ENCODE data around the gene CXCR4.
"Not testable (repeated sequence)": the region's sequence is repeated elsewhere in the genome, so short reads cannot be mapped to it uniquely, and the experiment has no call there.

CXCR4 gene

DNA sequence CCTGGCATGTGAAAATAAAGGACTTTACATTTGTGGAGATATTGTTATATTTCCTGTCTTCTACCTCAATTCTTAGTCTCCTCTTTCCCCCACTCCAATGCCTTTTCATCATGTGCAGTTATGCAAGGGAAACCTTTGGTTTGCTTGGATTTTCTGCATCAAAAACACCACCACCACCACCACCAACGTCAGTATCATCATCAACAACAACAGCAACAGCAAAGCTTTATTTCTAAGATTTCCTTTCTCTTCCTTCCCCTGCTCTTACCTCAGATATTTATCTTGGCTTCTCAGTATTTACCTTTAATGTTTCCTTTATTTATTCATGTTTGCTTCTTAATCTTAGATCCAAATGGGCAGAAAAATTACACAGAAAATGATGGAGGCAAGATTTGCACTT lies 26.1 kb downstream of the CXCR4 start:
- DNase-seq (ENCODE audit: low read depth), result no peak
- TF ChIP-seq, protein P1, sequence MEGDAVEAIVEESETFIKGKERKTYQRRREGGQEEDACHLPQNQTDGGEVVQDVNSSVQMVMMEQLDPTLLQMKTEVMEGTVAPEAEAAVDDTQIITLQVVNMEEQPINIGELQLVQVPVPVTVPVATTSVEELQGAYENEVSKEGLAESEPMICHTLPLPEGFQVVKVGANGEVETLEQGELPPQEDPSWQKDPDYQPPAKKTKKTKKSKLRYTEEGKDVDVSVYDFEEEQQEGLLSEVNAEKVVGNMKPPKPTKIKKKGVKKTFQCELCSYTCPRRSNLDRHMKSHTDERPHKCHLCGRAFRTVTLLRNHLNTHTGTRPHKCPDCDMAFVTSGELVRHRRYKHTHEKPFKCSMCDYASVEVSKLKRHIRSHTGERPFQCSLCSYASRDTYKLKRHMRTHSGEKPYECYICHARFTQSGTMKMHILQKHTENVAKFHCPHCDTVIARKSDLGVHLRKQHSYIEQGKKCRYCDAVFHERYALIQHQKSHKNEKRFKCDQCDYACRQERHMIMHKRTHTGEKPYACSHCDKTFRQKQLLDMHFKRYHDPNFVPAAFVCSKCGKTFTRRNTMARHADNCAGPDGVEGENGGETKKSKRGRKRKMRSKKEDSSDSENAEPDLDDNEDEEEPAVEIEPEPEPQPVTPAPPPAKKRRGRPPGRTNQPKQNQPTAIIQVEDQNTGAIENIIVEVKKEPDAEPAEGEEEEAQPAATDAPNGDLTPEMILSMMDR (IDR thresholded peaks at IDR 0.05; ENCODE audit: low read length, missing control alignments), result no peak
- no peak overlapping the region for H3K4me3 ChIP-seq (replicated peaks; ENCODE audit: low read depth, low read length)

DNA sequence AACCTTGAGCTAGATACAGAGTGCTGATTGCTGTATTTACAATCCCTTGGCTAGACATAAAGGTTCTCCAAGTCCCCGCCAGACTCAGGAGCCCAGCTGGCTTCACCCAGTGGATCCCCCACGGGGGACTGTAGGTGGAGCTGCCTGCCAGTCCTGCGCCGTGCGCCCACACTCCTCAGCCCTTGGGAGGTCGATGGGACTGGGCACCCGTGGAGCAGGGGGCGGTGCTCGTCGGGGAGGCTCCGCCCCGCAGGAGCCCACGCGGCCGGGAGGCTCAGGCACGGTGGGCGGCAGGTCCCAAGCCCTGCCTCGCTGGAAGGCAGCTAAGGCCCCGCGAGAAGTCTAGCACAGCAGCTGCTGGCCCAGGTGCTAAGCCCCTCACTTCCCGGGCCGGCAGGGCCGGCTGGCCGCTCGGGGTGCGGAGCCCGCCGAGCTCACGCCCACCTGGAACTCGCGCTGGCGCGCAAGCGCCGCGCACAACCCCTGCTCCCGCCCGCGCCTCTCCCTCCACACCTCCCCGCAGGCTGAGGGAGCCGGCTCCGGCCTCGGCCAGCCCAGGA lies 30.0 kb downstream of the CXCR4 start:
- H3K4me3 ChIP-seq (replicated peaks; ENCODE audit: low read depth, low read length); DNase-seq (ENCODE audit: low read depth): not testable (repeated sequence)

DNA sequence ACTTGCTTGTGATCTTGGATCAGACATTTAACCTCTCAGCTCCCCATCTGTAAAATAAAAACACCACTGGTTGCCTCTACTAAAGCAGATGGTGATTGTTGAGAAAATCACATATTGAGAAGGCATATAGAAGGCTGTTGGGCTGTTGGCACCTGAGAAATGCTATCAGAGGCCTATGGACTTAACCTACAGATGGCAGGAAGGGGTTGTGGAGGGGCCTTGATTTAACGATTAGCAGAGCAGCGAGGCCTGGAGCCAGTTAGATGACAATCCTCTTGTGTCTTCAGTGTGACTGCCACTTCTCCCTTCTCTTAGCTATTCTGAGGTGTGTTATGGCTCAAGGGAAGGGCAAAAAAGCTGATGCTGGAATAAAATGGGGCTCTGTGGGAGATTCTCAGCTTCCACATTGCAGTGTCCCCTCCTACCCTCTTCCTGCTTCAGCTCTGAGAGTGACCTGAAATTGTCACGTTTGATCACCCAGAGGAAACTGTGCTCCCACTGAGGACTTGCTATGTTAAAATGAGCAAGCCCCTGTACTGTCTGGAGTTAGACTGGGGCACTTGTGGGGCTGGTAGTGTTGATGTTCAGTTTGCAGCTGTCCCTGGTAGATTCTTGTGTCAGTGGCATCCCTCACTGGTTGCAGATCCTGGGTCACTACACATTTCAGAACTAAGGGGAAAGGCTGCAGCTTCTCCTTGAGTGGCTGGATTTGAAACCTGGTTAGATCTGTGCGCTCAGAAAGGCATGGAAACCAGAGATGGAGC lies 31.5 kb downstream of the CXCR4 start:
- TF ChIP-seq, protein P1 (IDR thresholded peaks at IDR 0.05; ENCODE audit: low read length, missing control alignments), result no peak
- H3K4me3 ChIP-seq (replicated peaks; ENCODE audit: low read depth, low read length), result no peak overlapping the region
- no peak for DNase-seq (ENCODE audit: low read depth)

DNA sequence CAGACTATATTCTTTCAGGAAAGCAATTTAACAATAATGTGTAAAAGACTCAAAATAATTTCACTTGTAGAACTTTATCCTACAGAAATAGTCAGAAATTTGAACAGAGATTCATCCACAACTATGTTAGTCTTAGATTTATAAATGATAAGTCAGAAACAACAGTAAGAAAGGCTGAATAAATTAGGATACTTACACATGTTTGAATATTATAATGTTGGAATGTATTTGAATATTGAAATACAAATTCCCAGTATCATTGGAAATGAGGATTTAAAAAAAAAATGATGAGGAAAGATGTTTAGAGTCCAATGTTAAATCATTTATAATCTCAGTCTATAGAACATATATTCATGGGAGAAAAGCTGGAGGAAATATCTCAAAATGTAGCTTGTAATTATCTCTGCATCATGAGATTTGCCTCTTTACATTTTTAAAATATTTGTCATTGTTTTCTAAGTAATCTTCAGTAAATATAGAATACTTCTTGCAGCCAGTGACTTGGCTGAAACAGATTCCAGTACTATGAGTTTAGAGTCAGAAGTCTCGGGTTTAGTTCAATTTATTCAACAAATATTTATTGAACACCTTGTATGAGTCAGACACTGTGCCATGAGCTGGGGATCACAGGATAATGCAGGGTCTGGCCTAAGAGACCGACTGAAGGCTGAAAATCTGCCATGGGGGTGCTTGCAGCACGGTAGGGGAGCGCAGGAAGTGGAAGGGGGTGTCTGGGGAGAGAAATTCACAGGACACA lies 32.3 kb downstream of the CXCR4 start:
- DNase-seq (ENCODE audit: low read depth), result no peak
- TF ChIP-seq, protein P1 (IDR thresholded peaks at IDR 0.05; ENCODE audit: low read length, missing control alignments), result no peak
- no peak overlapping the region for H3K4me3 ChIP-seq (replicated peaks; ENCODE audit: low read depth, low read length)

DNA sequence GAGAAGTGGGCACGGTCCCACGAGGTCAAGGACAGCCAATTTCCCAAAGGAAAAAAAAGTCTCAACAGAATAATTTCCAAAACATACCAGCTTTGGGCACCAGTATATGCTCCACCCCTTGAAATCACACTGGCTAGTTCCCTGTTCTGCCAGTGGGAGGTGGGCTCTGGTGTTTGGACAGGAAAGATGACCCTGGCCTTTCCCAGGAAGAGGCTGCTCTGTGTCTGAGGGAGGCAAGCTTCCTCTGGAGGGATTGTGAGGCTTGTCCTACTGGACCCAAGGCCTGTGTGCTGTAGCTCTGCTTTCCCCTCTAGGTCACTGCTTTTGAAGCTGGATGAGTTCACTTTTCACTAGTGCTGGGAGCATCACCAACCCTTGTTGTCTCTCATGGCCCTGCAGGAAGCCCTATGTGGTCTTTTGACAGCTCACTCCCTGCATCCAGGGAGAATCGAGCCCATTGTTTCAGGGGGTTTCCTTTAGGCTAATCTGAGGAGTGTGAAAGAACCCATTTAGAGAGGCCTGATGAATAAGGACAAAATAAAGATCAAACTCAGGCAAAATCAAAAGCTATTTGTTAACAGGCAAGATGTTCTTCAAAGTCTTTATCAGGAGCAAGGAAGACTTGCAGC lies 36.3 kb downstream of the CXCR4 start:
- no peak overlapping the region for H3K4me3 ChIP-seq (replicated peaks; ENCODE audit: low read depth, low read length)
- no peak for DNase-seq (ENCODE audit: low read depth)
- TF ChIP-seq, protein P1 (IDR thresholded peaks at IDR 0.05; ENCODE audit: low read length, missing control alignments), result no peak

DNA sequence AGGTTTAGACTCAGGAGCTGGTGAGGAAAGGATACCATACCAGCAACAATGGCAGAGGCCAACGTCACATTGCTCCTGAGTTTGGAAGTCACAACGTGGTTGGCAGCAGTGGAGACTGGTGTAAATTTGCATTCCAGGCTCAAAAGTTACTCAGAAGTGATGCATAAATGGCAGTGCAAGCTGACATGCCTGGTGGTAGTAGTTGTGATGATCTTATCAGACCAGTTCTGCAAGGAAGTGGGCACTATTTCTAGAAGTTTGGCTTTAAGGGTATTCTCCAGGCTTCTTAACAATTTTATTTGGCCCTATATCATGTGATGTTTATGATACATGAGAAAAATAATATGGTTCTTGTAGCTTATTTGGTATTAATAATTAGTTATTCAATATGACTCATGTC lies 37.8 kb downstream of the CXCR4 start:
- TF ChIP-seq, protein P1 (IDR thresholded peaks at IDR 0.05; ENCODE audit: low read length, missing control alignments), result no peak
- DNase-seq (ENCODE audit: low read depth), result no peak
- no peak overlapping the region for H3K4me3 ChIP-seq (replicated peaks; ENCODE audit: low read depth, low read length)

DNA sequence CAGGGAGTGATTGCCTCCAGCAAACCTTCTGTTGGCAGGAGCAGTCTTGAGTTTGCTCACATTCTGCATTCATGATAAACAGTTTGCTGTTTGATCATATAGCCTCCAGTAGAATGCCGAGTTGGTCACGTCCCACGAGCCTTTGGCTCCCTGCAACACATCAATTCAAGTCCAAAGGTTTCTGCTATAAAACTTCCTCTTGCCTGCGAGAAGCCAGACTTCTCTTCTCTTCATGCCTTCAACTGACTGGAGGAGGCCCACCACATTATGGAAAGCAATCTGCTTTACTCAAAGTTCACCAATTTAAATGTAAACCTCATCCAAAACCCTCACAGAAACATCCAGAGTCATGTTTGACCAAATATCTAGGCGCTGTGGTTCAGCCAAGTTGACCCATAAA lies 40.8 kb downstream of the CXCR4 start:
- TF ChIP-seq, protein P1 (IDR thresholded peaks at IDR 0.05; ENCODE audit: low read length, missing control alignments), result no peak
- DNase-seq (ENCODE audit: low read depth), result no peak
- H3K4me3 ChIP-seq (replicated peaks; ENCODE audit: low read depth, low read length), result no peak overlapping the region
